GM13977 (cell line): Measurements from ENCODE around the gene LRRC28.

Experiments
- DNase-seq: peaks from one replicate; pipeline ENCODE4 v3.0.0; 2012; ENCODE audit warnings: low spot score
- CTCF ChIP-seq: IDR thresholded peaks from 2 replicates; pipeline ENCODE4 v1.5.1; 2012; ENCODE audit warnings: mild to moderate bottlenecking, control low read depth; ENCODE audit not compliant: insufficient read depth; ENCODE audit errors: extremely low read depth, missing control alignments
- in situ Hi-C: fragments of 300-500 bp; cut with MboI; formaldehyde crosslinking; loops from one replicate; pipeline ENCODE4 v1.12.0; 2022; ENCODE audit warnings: low sequenced_read_pairs, low pct_unique_long_range_greater_than_20kb, mixed read lengths, inconsistent platforms; ENCODE audit not compliant: unreplicated experiment

Gene LRRC28

GRCh38 chr15:99343208-99343607 is 91.9 kb downstream of the LRRC28 start:
- in situ Hi-C loops = no loop called here
- no peak for TF ChIP-seq CTCF
- DNase-seq = no peak

GRCh38 chr15:99343881-99344551 is 92.7 kb downstream of the LRRC28 start:
- DNase-seq = no peak
- TF ChIP-seq CTCF = peak; percentile 41
- in situ Hi-C loops = no loop called here

GRCh38 chr15:99344639-99345038 is 93.4 kb downstream of the LRRC28 start:
- no peak for TF ChIP-seq CTCF
- in situ Hi-C loops = no loop called here

GRCh38 chr15:99345242-99345641 is 94.0 kb downstream of the LRRC28 start:
- no peak for TF ChIP-seq CTCF
- in situ Hi-C loops = no loop called here
- DNase-seq = no peak

More at GRCh38 chr15:99344639-99345038, 93.4 kb downstream of the LRRC28 start:
- no peak for DNase-seq

- TF ChIP-seq CTCF = no peak
- no peak for DNase-seq
- in situ Hi-C loops = no loop called here
Measured at GRCh38 chr15:99345832-99346462, 94.7 kb downstream of the LRRC28 start.

- TF ChIP-seq CTCF = no peak
- in situ Hi-C loops = no loop called here
- DNase-seq = no peak
Measured at GRCh38 chr15:99347574-99347973, 96.3 kb downstream of the LRRC28 start.
